ENCODE results near the gene BAHCC1. TPM values are rescaled to one million over a fixed set of nuclear protein-coding genes. Genes with fewer than 3 reads are reported as not detected.

BAHCC1 gene
- total and polyA plus RNA-seq, 2 donors (not counting 3 experiments of a cell fraction or from before 2014, with no cell fraction given) = 4.7 to 11.6 TPM

DNA sequence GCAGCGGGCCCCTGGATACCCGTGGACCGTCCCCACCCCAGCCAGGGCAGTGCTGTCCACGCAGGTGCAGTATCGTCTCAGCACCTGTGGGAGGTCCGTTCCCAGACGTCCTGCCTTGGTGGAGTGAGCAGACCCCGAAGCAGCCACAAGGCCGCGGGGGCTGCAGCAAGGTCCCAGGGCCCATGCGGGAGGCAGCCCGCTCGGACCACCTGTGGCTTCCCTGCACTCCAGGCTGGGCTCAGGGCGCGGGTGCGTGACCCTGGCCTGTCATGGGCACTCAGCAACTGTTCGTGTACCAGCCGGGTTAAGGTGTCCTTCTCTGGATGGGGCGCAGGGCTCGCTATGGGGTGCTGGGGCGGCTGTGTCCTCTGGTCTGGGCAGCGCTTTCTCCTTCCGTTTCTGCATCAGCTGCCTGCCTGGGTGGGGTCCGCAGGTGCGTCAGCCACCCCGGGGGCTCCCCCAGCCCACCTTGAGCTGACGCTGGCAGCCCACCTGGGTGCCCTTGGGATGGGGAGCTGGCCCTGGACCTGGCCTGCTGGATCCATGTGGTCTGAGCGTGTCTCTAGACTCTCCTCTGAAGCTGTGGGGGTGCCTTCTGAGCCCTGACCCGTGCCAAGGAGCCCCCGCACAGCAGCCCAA is 18.4 kb downstream of the BAHCC1 start:
- H3K4me2 ChIP-seq (ENCODE audit: insufficient read depth, low read length) = no peak overlapping the region
- POLR2A ChIA-PET = no interaction called here
- no peaks in the 10 kb centered on the region for H3K27me3 ChIP-seq (ENCODE audit: control insufficient read depth in 2 of 2, insufficient read depth in 2 of 2, low read length in 2 of 2)
- TF ChIP-seq, protein P1, sequence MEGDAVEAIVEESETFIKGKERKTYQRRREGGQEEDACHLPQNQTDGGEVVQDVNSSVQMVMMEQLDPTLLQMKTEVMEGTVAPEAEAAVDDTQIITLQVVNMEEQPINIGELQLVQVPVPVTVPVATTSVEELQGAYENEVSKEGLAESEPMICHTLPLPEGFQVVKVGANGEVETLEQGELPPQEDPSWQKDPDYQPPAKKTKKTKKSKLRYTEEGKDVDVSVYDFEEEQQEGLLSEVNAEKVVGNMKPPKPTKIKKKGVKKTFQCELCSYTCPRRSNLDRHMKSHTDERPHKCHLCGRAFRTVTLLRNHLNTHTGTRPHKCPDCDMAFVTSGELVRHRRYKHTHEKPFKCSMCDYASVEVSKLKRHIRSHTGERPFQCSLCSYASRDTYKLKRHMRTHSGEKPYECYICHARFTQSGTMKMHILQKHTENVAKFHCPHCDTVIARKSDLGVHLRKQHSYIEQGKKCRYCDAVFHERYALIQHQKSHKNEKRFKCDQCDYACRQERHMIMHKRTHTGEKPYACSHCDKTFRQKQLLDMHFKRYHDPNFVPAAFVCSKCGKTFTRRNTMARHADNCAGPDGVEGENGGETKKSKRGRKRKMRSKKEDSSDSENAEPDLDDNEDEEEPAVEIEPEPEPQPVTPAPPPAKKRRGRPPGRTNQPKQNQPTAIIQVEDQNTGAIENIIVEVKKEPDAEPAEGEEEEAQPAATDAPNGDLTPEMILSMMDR (IDR thresholded peaks at IDR 0.05; ENCODE audit: extremely low read depth in 1 of 2, insufficient read depth in 1 of 2, low read depth in 1 of 2, low read length in 2 of 2) = no peak
- TF ChIP-seq MYC (IDR thresholded peaks at IDR 0.05; ENCODE audit: low read depth, low read length) = no peak
- TF ChIP-seq EZH2 (IDR thresholded peaks at IDR 0.05; ENCODE audit: borderline replicate concordance, low read depth, low read length, severe bottlenecking) = no peak
- TF ChIP-seq GATA2 (IDR thresholded peaks at IDR 0.05; ENCODE audit: insufficient read depth, insufficient read length, low read depth, low read length) = no peak
- no peak for TF ChIP-seq POLR2A (IDR thresholded peaks at IDR 0.05; ENCODE audit: low read depth, low read length)
- TF ChIP-seq JUN (IDR thresholded peaks at IDR 0.05; ENCODE audit: borderline replicate concordance, insufficient read depth, insufficient read length, low read depth) = no peak
- no peak for TF ChIP-seq FOS (IDR thresholded peaks at IDR 0.05; ENCODE audit: borderline replicate concordance, insufficient read depth, low read length)
- TF ChIP-seq, protein P2, sequence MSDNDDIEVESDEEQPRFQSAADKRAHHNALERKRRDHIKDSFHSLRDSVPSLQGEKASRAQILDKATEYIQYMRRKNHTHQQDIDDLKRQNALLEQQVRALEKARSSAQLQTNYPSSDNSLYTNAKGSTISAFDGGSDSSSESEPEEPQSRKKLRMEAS (IDR thresholded peaks at IDR 0.05; ENCODE audit: insufficient read depth, insufficient read length) = no peak
- TF ChIP-seq POLR2AphosphoS5 (IDR thresholded peaks at IDR 0.05; ENCODE audit: insufficient read depth, low read depth, low read length) = no peak
- FAIRE-seq (no peak), DNase-seq (ENCODE audit: low read depth, low spot score) (no peak)
- H2AFZ ChIP-seq (ENCODE audit: low read depth, low read length) = no peak overlapping the region
- H3K27ac ChIP-seq (ENCODE audit: insufficient read depth, low read depth, low read length) = no peak overlapping the region
- H4K20me1 ChIP-seq (replicated peaks; ENCODE audit: control insufficient read depth, extremely low read depth, insufficient read depth, low read length) = no peaks in the 10 kb centered on the region
- CTCF ChIA-PET = no interaction called here
- dilution Hi-C loops (cut with MboI; ENCODE audit: extremely low pct_ligation_motif_present, low sequenced_read_pairs) = no loop called here
- peaks cover 7% of the 10 kb centered on the region for H3K4me1 ChIP-seq (ENCODE audit: control insufficient read depth, extremely low read depth, insufficient read depth, low read length)
- H3K79me2 ChIP-seq (ENCODE audit: control insufficient read depth, insufficient read depth, low read length) = no peaks in the 10 kb centered on the region
- intact Hi-C loops (cut with micrococcal nuclease) = no loop called here
- no peaks in the 10 kb centered on the region for H3K9me1 ChIP-seq (replicated peaks; ENCODE audit: control insufficient read depth, extremely low read depth, insufficient read depth, low read length)
- no peak overlapping the region for H3K9ac ChIP-seq (replicated peaks; ENCODE audit: extremely low read depth, insufficient read depth, low read length)
- H3K9me3 ChIP-seq (replicated peaks; ENCODE audit: control insufficient read depth, insufficient read depth, low read length) = no peaks in the 10 kb centered on the region
- no peak overlapping the region for H3K4me3 ChIP-seq (replicated peaks in 1 of 3; ENCODE audit: insufficient read depth in 1 of 3, low read depth in 1 of 3, low read length in 3 of 3)
- no TSS peak for BruUV-seq (replicated peaks)
- no peaks in the 10 kb centered on the region for H3K36me3 ChIP-seq (ENCODE audit: control insufficient read depth in 2 of 2, extremely low read depth in 1 of 2, insufficient read depth in 2 of 2, low read length in 2 of 2)

Data from endothelial cell of umbilical vein (primary cell).